K562 (cell line): Measurements from ENCODE around the gene UBE2M. TPM values are rescaled to one million over a fixed set of nuclear protein-coding genes. Genes with fewer than 3 reads are reported as not detected.

Experiments
- ATF3 ChIP-seq, 2 experiments: fragments of 450-650 bp in 1 of 2; sonication (generic) in 1 of 2; formaldehyde crosslinking in 1 of 2; IDR thresholded peaks in 1 of 2; conservative IDR thresholded peaks in 1 of 2; 2 replicates each; pipeline versions ENCODE4 v1.6.1 to v1.8.1; 2016 to 2023; ENCODE audit warnings: mild to moderate bottlenecking in 2 of 2, moderate library complexity in 2 of 2, inconsistent platforms in 1 of 2, missing genetic modification reagents in 1 of 2
- E2F6 ChIP-seq, 2 experiments: IDR thresholded peaks; 2 replicates each; pipeline ENCODE4 v1.6.1; 2011; ENCODE audit warnings: borderline replicate concordance in 1 of 2, control low read depth in 1 of 2, low read depth in 1 of 2, low read length in 1 of 2, mild to moderate bottlenecking in 1 of 2, mixed read lengths in 1 of 2, moderate library complexity in 1 of 2; ENCODE audit not compliant: insufficient read depth in 1 of 2, insufficient read length in 1 of 2, poor library complexity in 1 of 2, severe bottlenecking in 1 of 2; ENCODE audit errors: extremely low read depth in 1 of 2
- LARP7 ChIP-seq: fragments of 450-650 bp; IDR thresholded peaks from 2 replicates; pipeline ENCODE4 v1.6.1; 2016
- MCM5 ChIP-seq: fragments of 450-650 bp; IDR thresholded peaks from 2 replicates; pipeline ENCODE4 v1.6.1; 2016; ENCODE audit warnings: low read depth
- MIER1 ChIP-seq: fragments of 450-650 bp; IDR thresholded peaks from 2 replicates; pipeline ENCODE4 v1.6.1; 2016; ENCODE audit warnings: antibody characterized with exemption, mild to moderate bottlenecking, low read depth
- TCF15 ChIP-seq: fragments of 250-450 bp; sonication (Bioruptor Pico); IDR thresholded peaks from 2 replicates; pipeline ENCODE4 v1.8.0; 2022; ENCODE audit warnings: moderate library complexity, mild to moderate bottlenecking, inconsistent platforms
- TSHZ1 ChIP-seq: fragments of 250-450 bp; sonication (Bioruptor Pico); IDR thresholded peaks from 2 replicates; pipeline ENCODE4 v1.4.0; 2020; ENCODE audit warnings: mild to moderate bottlenecking, moderate library complexity
- ZBTB40 ChIP-seq, 2 experiments: fragments of 450-650 bp in 1 of 2; sonication (generic) in 1 of 2; formaldehyde crosslinking in 1 of 2; IDR thresholded peaks; 2 replicates each; pipeline versions ENCODE4 v1.7.1 to v1.9.0; 2016 to 2022; ENCODE audit warnings: inconsistent platforms in 1 of 2, mild to moderate bottlenecking in 1 of 2, missing genetic modification reagents in 1 of 2
- ZNF707 ChIP-seq: fragments of 250-450 bp; sonication (Bioruptor Pico); conservative IDR thresholded peaks from 2 replicates; pipeline ENCODE4 v1.8.0; 2022; ENCODE audit warnings: inconsistent platforms, mild to moderate bottlenecking, moderate library complexity
- ZSCAN29 ChIP-seq: fragments of 450-650 bp; IDR thresholded peaks from 2 replicates; pipeline ENCODE4 v1.6.1; 2017
- polyA plus RNA-seq, 8 experiments: library from polyadenylated mRNA; depleted of rRNA in 4 of 8; stranded (reverse) in 5 of 8; unstranded in 3 of 8; fragments of >200 nt; fragmentation: Nextera tagmentation in 2 of 8; fragmentation: Illumina TruSeq in 1 of 8; extraction: Ambion mirVana in 2 of 8; extraction: Trizol in 1 of 8; gene quantifications; 2 replicates each; pipeline versions ENCODE4 v1.2.1 to v1.2.3, GENCODE V29; 2011 to 2014; ENCODE audit warnings: inconsistent platforms in 1 of 8, missing spikeins in 1 of 8
- total RNA-seq, 7 experiments: library from RNA; depleted of rRNA in 6 of 7; stranded (reverse); fragments of >200 nt in 6 of 7; fragmentation: Illumina TruSeq in 2 of 7; extraction: Trizol in 2 of 7; gene quantifications; 2 replicates each; pipeline versions ENCODE4 v1.2.1 to v1.2.3, GENCODE V29; 2011 to 2021; ENCODE audit warnings: low replicate concordance in 1 of 7

Gene UBE2M
- total and polyA plus RNA-seq, 9 of the 15 experiments (the other 6 are each of a cell fraction or from before 2014, with no cell fraction given): 0.92 to 163 (median 85.7) TPM

GRCh38 chr19:58519087-58519354 lies 39.4 kb downstream of the UBE2M start (continued):
- TF ChIP-seq TSHZ1 (CRISPR knock-in tag) (no peak), MIER1 (no peak), ZNF707 (CRISPR knock-in tag) (peak; percentile 88), ZBTB40 (IDR thresholded peaks at IDR 0.05) (no peak), ZBTB40 (CRISPR knock-in tag; IDR thresholded peaks at IDR 0.05) (no peak), ZSCAN29 (peak; percentile 93), MCM5 (no peak), ATF3 (IDR thresholded peaks at IDR 0.05) (no peak), ATF3 (CRISPR knock-in tag; conservative IDR thresholded peaks at IDR 0.05) (no peak), LARP7 (no peak), E2F6 (IDR thresholded peaks at IDR 0.05; ENCODE audit: borderline replicate concordance in 1 of 2, extremely low read depth in 1 of 2, insufficient read depth in 1 of 2, insufficient read length in 1 of 2, low read depth in 1 of 2, low read length in 1 of 2, poor library complexity in 1 of 2, severe bottlenecking in 1 of 2) (peak; percentile 23 to 32), TCF15 (no peak)
